Stimulated activated naive CD8-positive, alpha-beta T cell treated with anti-CD3 and anti-CD28 coated beads, Interleukin-15, amount 100 ng/mL, for 72 hours (primary cell): ENCODE data around the gene TRMT1.

Source experiments
- ATAC-seq: fragments of 150-1000 bp; cut with Tn5 transposase; 2 replicates; pipeline ENCODE4 v1.10.0; 2021; ENCODE audit warnings: mild to moderate bottlenecking, moderate library complexity
- DNase-seq, 2 donors: peaks; one replicate each; pipeline ENCODE4 v3.0.0; 2021 to 2022
- H3K27ac Mint-ChIP-seq, 2 donors: one replicate each; pipeline ENCODE4 v1.8.0; 2022; ENCODE audit warnings: mild to moderate bottlenecking in 2 of 2, mixed read lengths in 2 of 2, moderate library complexity in 2 of 2
- H3K27me3 Mint-ChIP-seq: one replicate; pipeline ENCODE4 v1.8.0; 2022; ENCODE audit warnings: mixed read lengths
- H3K4me1 Mint-ChIP-seq: one replicate; pipeline ENCODE4 v1.8.0; 2022; ENCODE audit warnings: mild to moderate bottlenecking, mixed read lengths
- H3K4me3 Mint-ChIP-seq, 2 donors: one replicate each; pipeline ENCODE4 v1.8.0; 2022; ENCODE audit warnings: mild to moderate bottlenecking in 2 of 2, mixed read lengths in 2 of 2, moderate library complexity in 1 of 2
- H3K9me3 Mint-ChIP-seq, 2 donors: one replicate each; pipeline ENCODE4 v1.8.0; 2022; ENCODE audit warnings: mixed read lengths in 2 of 2

The TRMT1 gene

DNA sequence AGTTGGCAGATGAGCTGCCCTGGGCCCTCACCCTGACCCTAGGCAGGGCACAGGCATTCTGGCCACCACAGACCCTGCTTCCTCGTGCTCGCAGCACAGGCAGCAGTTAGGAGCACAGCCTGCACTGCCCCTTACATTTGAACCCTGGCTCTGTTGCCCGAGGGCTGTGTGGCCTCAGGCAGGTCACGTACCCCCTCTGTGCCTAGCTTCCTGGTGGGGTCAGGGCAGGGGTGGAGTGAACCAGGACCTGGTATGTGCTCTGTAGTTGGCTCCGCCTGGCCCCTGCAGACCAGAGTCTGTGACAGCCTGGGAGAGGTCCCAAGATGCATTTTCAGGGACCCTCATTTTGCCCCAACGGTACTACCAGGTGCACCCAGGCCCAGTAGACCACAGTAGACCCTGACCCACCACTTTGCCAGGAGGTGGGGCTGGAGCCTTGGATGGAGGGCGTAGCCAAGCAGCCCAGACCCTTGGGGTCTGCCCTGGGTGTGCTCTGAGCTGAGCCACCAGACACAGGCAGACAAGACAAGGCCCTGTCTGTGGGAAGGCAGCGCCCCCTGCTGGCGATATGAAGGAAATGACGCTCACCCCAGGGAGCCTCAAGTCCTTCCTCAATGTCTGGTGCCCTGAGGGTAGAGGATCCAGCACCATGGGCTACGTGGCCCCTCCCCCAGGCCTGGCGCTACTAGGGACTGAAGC is 23.0 kb downstream of the TRMT1 start:
- peak overlapping the region in 1 of 2 donors; percentile 6 for H3K27ac Mint-ChIP-seq
- H3K4me3 Mint-ChIP-seq = no peak overlapping the region
- H3K4me1 Mint-ChIP-seq = peaks cover 42% of the 10 kb centered on the region
- H3K27me3 Mint-ChIP-seq = peaks cover 48% of the 10 kb centered on the region
- H3K9me3 Mint-ChIP-seq = no peaks in the 10 kb centered on the region
- DNase-seq (peak; percentile 77 to 84), ATAC-seq (peak; percentile 85)

DNA sequence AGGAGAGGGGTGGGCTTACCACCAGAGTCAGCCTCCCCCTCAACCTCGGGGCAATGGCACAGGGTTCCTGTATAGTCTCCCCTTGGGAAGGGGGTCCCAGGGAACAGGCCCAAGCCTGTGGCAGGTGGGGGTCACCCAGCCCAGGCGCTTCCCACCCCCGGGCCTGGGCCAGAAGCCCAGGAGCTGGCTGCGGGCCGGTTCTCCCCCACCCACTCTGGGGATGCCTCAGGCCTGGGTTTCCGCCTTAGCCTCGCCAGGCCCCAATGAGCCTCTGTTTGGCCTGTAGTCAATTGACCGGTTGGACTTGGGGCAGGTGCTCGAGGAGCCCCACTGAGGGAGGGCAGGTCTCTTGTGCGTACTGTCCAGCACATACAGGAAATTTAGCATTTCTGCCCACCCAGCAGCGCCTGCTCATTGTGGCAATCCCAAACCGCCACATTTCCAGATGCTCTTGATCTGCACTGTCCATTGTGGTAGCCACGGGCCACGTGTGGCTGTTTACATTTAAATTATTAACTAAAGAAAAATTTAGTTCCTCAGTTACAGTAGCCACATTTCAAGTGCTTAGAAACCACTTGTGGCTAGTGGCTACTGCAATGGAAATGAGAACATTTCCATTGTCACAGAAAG is 23.8 kb downstream of the TRMT1 start:
- no peaks in the 10 kb centered on the region for H3K9me3 Mint-ChIP-seq
- no peak overlapping the region for H3K27ac Mint-ChIP-seq
- DNase-seq (no peak), ATAC-seq (no peak)
- no peak overlapping the region for H3K4me3 Mint-ChIP-seq
- peaks cover 34% of the 10 kb centered on the region for H3K4me1 Mint-ChIP-seq
- peaks cover 39% of the 10 kb centered on the region for H3K27me3 Mint-ChIP-seq

DNA sequence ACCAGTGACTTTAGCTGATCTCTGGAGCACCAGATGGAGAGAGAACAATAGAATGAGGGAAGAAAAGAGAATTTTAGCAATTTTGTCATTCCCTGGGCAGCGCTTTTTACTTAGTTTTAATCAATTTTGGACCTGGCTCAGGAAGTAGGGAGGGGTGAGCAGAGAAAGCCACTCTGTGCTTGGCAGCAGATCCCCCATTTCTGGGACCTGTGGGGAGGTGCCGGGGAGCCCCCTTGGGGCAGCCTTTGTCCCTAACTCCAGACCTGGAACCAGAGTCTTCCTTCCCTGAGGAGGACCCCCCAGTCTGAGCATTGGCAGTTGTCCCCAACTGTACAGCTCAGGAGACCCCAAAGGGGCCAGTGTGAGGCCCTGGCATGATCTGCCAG is 24.4 kb downstream of the TRMT1 start:
- Mint-ChIP-seq H3K27me3 (peaks cover 34% of the 10 kb centered on the region), H3K4me1 (peaks cover 30% of the 10 kb centered on the region), H3K27ac (no peak overlapping the region), H3K4me3 (no peak overlapping the region), H3K9me3 (no peaks in the 10 kb centered on the region)
- DNase-seq (no peak), ATAC-seq (no peak)

DNA sequence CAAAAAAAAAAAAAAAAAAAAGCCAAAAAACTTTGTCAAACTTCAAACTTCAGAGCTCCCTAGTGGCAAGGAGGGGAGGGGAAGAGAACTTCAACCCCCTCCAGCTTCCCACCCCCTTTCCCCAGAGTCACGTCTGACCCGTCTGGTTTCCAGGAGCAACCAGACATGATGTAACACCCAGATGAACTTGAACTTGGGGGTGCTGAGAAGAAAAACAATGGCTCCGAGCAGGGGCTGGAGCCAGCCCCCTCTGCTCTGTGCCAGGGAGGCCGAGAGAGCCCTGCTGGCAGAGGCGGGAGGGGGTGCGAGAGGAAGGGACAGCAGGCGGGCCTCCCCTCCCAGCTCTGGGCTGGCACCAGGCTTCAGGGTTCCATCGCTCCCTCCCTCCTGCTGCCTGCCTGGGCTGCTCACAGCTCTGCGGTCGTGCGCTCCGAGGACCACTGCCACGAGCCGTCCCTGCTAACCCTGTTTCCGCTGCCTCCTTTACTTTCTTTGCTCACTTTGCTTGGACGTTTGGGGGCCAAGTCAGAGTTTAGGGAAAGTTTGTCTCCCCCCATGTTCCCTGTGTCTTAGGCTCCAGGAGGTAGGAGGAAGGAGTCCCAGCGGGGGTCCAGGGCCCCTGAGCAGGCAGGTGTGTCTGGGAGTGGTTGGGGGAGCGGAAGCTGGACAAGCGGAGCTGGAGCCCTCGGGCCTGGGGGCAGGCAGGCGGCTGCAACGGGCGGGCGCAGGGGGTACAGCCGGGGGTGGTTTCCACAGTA is 25.0 kb downstream of the TRMT1 start:
- no peak for DNase-seq
- H3K4me1 Mint-ChIP-seq = peaks cover 26% of the 10 kb centered on the region
- H3K9me3 Mint-ChIP-seq = no peaks in the 10 kb centered on the region
- H3K27me3 Mint-ChIP-seq = peaks cover 28% of the 10 kb centered on the region
- H3K27ac Mint-ChIP-seq = peak overlapping the region in 1 of 2 donors; percentile 92
- ATAC-seq = no peak
- no peak overlapping the region for H3K4me3 Mint-ChIP-seq

DNA sequence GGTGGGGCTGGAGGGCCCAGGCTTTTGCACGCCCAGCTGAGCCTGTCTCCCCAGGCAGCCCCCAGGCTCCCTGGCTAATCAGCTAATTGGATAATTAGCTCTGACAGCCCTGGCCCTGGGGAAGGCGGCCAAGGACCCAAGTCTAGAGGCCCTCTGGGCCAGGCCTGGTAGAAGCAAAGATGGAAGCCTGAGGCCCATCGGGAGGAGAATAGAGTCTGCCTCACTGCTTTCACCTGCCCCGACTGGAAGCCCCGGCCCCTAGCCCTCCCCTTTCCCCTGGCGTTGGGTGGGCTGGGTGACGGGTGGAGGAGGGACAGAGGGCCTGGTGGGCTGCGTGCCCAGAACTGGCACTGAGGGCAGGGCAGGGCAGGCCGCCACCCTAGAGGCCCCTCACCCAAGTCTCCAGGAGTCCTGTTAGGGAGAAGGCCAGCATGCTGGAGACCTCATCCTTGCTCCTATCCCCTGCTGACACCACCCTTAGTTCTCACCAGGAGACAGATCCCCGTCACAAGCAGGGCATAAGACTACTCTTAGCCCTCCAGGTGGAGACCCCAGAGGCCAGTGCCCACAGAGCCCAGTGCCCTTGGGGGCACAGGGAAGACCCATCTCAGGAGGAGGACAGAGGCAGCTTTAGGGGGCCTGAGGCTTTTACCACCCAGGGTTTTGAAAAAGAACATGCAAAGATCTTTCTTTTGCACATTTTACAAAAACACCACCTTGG is 25.9 kb downstream of the TRMT1 start:
- Mint-ChIP-seq H3K4me3 (no peak overlapping the region), H3K4me1 (peaks cover 17% of the 10 kb centered on the region), H3K9me3 (no peaks in the 10 kb centered on the region), H3K27me3 (peaks cover 19% of the 10 kb centered on the region), H3K27ac (no peak overlapping the region)
- DNase-seq (no peak), ATAC-seq (no peak)

DNA sequence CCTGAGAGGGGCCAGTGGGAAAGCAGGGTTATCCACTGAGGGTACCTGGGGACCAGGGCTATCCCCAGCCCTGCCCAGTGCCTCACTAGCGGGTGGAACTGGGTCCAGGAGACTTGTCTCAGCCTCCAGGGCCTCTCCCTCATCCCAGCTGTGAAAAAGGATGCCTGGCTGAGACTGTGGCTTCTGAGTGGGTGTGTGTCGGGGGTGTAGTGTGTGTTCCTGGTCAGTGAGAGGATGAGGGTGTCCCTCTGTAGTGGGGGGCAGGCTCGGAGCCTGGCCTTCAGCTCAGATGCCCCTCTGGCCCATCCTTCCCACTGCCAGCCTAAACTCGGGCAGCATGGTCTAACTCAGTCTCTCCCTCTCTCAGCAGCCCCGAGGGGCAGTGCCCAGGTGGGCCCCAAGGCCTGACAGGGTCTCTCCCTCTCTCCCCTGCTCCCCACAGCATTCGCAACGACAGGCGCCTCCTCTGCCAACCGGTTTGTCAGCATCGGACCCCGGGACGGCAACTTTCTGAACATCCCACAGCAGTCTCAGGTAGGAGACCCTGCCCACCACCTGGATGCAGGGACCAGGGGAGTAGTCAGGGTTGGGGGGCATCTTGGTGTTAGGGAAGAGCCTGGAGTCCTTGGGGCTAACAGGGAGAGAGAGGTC is 26.6 kb downstream of the TRMT1 start:
- no peak for ATAC-seq
- Mint-ChIP-seq H3K27me3 (peaks cover 12% of the 10 kb centered on the region), H3K4me3 (no peak overlapping the region), H3K4me1 (peaks cover 12% of the 10 kb centered on the region), H3K9me3 (no peaks in the 10 kb centered on the region), H3K27ac (peak overlapping the region in 1 of 2 donors; percentile 73)
- no peak for DNase-seq

DNA sequence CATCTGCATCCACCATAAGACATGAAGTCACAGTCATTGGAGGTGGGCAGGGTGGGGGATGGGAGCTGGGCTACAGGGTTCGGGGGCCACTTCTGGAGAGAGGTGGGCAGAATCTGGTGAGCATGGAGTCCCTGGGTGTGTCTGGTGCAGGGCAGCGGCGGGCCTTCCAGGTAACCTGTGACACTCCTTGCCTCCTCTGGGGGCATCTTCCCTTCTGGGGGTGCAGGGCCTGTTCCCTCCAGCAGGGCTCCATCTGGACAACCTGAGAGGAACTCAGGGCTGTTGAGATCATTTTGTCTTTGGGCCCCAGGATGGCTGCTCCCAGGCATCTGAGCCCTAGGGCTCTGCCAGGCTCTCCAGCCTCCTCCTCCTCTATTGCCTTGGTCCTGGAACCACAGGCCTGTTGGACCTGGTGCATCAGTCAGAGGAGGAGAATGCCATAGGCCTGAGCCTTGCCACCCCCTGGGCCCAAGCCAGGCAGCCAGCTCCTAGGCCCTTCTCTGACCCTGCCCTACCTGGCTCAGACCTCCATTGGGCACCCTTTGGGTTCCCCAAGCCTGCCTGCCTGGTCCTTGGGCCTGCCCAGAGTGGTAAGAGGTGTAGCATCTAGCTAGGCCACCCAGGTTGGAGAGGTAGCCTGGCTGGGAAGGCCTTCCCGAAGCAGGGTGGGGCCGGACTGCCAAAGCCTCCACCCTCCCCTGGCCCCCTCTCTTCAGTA is 27.2 kb downstream of the TRMT1 start:
- Mint-ChIP-seq H3K4me1 (peaks cover 5% of the 10 kb centered on the region), H3K4me3 (no peak overlapping the region), H3K27ac (no peak overlapping the region), H3K9me3 (no peaks in the 10 kb centered on the region), H3K27me3 (peaks cover 5% of the 10 kb centered on the region)
- DNase-seq = peak in 1 of 2 donors; percentile 34
- peak; percentile 65 for ATAC-seq

DNA sequence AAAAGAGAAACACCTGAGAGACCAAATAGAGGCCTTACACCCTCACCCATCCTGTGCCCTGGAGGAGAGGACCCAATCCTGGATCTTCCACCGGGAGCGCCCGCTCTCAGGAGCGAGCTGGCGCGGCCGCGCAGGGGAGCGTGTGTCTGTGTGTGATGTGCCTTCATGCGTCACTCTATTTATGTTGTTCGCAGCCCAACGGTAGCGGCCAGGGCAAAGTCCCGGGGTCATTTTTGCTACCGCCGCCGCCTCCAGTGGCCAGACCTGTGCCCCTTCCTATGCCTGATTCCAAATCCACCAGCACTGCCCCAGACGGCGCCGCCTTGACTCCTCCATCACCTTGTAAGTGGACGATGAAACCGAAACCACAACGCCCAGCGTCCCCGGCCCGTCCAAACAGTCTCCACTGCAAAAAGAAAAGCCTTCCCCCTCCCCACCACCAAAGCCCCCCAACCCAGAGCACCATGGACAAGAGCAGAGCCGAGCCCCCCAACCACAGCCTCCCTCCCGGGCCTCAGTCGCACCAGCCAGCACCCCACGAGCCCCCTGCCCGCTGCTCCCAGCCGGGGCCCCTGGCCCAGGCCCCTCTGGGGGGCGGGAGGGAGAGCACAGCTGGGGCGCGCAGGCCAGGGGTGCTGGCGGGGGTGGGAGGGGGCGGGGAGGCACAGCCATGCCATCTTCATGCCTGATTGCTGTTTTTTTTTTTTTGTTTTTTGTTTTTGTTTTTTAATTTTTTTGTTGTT is 28.6 kb downstream of the TRMT1 start:
- no peak overlapping the region for H3K4me3 Mint-ChIP-seq
- no peak for DNase-seq
- peak; percentile 29 for ATAC-seq
- peak overlapping the region; percentile 48 to 72 for H3K27ac Mint-ChIP-seq
- H3K9me3 Mint-ChIP-seq = no peaks in the 10 kb centered on the region
- no peaks in the 10 kb centered on the region for H3K4me1 Mint-ChIP-seq
- H3K27me3 Mint-ChIP-seq = no peaks in the 10 kb centered on the region

DNA sequence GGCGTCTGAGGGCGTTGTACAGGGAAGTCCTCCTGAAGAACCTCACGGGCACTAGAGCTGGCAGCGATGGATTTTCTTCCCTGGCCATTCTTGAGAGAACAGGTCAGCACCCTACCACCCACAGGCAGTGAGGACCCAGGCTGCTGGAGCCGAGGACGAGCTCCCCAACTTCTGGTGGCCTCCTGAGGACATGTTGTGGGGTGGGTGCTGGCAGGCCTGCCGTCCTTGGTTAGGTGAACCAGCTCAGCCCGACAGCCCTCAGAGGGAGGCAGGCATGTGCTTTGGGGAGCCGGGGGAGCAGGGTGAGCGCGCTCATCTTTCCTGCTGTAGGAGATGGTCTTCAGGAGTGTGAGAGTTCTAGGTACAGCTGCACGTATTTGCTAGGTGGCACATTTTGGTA is 29.2 kb downstream of the TRMT1 start:
- no peak overlapping the region for H3K4me3 Mint-ChIP-seq
- no peak for ATAC-seq
- H3K27ac Mint-ChIP-seq = peak overlapping the region in 1 of 2 donors; percentile 33
- H3K27me3 Mint-ChIP-seq = no peaks in the 10 kb centered on the region
- H3K9me3 Mint-ChIP-seq = no peaks in the 10 kb centered on the region
- no peak for DNase-seq
- H3K4me1 Mint-ChIP-seq = no peaks in the 10 kb centered on the region

DNA sequence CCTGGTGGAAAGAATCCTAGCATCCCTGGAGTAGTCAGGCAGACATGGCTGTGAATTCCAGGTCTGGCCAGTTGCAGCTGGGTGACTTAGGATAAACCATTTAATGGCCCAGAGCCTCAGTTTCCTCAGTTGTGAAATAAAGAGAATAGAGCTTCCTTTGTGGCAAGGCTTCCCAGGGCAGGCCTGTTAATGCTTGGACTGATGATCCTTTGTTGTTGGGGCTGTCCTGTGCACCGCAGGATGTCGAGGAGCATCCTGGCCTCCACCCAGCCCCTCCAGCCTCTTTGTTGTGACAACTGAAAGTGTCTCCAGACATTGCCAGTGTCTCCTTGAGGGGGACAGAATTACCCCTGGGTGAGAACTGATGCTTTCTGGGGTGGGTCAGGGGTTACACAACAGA is 30.2 kb downstream of the TRMT1 start:
- H3K27me3 Mint-ChIP-seq = no peaks in the 10 kb centered on the region
- H3K9me3 Mint-ChIP-seq = no peaks in the 10 kb centered on the region
- no peak for DNase-seq
- no peak overlapping the region for H3K27ac Mint-ChIP-seq
- no peak for ATAC-seq
- no peak overlapping the region for H3K4me3 Mint-ChIP-seq
- no peaks in the 10 kb centered on the region for H3K4me1 Mint-ChIP-seq

DNA sequence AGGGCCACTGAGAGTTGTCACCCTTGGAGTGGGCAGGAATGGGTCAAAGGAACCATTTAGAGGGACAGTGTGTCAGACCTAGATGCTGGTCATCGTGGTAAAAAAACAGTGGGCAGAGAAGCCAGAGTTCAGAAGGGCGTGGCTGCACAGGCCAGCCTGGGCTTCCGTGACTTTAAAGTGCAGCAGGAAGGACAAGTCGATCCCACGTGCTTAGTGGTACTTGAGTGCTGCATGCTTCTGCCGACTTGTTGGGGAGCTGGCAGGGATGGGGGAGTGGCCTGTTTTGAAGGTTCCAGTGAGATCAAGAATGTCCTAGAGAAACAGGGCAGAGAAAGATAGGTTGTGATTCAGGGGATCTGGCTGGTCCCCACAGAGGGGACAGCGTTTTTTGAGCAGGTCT is 30.9 kb downstream of the TRMT1 start:
- no peaks in the 10 kb centered on the region for H3K4me1 Mint-ChIP-seq
- H3K27ac Mint-ChIP-seq = no peak overlapping the region
- DNase-seq (no peak), ATAC-seq (no peak)
- H3K9me3 Mint-ChIP-seq = no peaks in the 10 kb centered on the region
- H3K4me3 Mint-ChIP-seq = no peak overlapping the region
- H3K27me3 Mint-ChIP-seq = no peaks in the 10 kb centered on the region

DNA sequence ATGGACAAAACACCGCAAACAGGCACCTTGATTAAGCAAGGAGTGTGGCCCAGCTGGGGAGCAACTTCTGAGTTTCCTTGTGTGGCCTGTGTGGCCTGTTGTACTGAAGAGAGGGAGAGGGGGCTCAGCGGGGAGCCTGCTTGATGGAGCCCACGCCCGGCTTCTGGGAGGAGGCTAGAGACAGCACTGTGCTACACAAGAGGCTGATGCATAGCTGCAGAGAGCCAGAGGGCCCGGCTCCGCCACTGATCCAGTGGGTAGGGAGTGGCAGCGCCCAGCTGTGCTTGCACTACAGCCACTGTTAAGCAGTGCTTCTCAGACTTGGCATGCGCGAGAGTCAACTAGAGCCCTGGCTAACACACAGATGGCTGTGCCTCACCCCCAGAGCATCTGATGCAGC is 32.9 kb downstream of the TRMT1 start:
- ATAC-seq = no peak
- DNase-seq = no peak
- H3K4me3 Mint-ChIP-seq = no peak overlapping the region
- no peak overlapping the region for H3K27ac Mint-ChIP-seq
- H3K4me1 Mint-ChIP-seq = peaks cover 5% of the 10 kb centered on the region
- H3K27me3 Mint-ChIP-seq = no peaks in the 10 kb centered on the region
- no peaks in the 10 kb centered on the region for H3K9me3 Mint-ChIP-seq

DNA sequence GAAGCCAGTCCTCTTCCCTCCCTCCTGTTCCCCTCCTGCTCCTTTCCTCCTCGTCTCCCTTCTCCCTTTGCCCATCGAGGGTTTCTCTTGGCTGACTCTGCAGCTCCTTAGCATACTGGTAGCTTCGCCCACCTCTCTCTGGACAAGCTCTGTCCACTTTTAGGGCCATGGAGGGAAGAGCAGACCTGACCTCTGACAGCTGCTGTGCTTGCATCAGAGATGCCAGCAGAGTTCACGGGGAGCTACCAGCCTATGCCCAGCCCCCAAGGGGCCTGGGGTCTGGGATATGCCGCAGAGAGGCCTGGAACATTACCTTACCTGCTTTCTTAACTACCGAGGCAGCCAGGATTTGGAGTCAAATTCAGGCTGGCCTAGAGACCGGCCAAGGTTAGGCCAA is 33.5 kb downstream of the TRMT1 start:
- Mint-ChIP-seq H3K27ac (no peak overlapping the region), H3K9me3 (no peaks in the 10 kb centered on the region), H3K27me3 (no peaks in the 10 kb centered on the region), H3K4me3 (no peak overlapping the region), H3K4me1 (peaks cover 8% of the 10 kb centered on the region)
- DNase-seq (no peak), ATAC-seq (no peak)
